HS-5 (cell line): ENCODE data around the gene RALGDS.
"Not testable (repeated sequence)": the region's sequence is repeated elsewhere in the genome, so short reads cannot be mapped to it uniquely, and the experiment has no call there.

Experiments used
- DNase-seq: peaks from one replicate; pipeline ENCODE4 v3.0.0-alpha.2; 2012; ENCODE audit warnings: low read depth

The RALGDS gene

GRCh38 chr9:133067006-133067405, 54.0 kb downstream of the RALGDS start:
- no peak for DNase-seq

GRCh38 chr9:133066181-133066983, 54.7 kb downstream of the RALGDS start:
- no peak for DNase-seq

- no peak for DNase-seq
Measured at GRCh38 chr9:133065070-133065388, 56.0 kb downstream of the RALGDS start.

GRCh38 chr9:133064241-133065069, 56.6 kb downstream of the RALGDS start:
- DNase-seq, result no peak

- DNase-seq, result no peak
Measured at GRCh38 chr9:133063500-133064231, 57.4 kb downstream of the RALGDS start.

- DNase-seq, result no peak
Measured at GRCh38 chr9:133063159-133063499, 57.9 kb downstream of the RALGDS start.

GRCh38 chr9:133062569-133062968, 58.5 kb downstream of the RALGDS start:
- DNase-seq, result not testable (repeated sequence)

- not testable (repeated sequence) for DNase-seq
Measured at GRCh38 chr9:133061764-133062145, 59.3 kb downstream of the RALGDS start, which contains the start of gene CEL. CEL (plus strand) TSS chr9:133061981; CDS start chr9:133062003, 22 bp downstream.

GRCh38 chr9:133061019-133061763, 59.8 kb downstream of the RALGDS start:
- DNase-seq, result not testable (repeated sequence)

- DNase-seq, result no peak
Measured at GRCh38 chr9:133060417-133060841, 60.6 kb downstream of the RALGDS start.

GRCh38 chr9:133059623-133060022, 61.4 kb downstream of the RALGDS start:
- DNase-seq, result no peak

GRCh38 chr9:133058550-133059320, 62.3 kb downstream of the RALGDS start:
- DNase-seq, result no peak

GRCh38 chr9:133058071-133058470, 63.0 kb downstream of the RALGDS start:
- DNase-seq, result no peak

- DNase-seq, result no peak
Measured at GRCh38 chr9:133057553-133057952, 63.5 kb downstream of the RALGDS start.

GRCh38 chr9:133057006-133057405, 64.0 kb downstream of the RALGDS start:
- DNase-seq, result no peak

- no peak for DNase-seq
Measured at GRCh38 chr9:133056533-133056932, 64.5 kb downstream of the RALGDS start.

GRCh38 chr9:133055788-133056420, 65.1 kb downstream of the RALGDS start:
- no peak for DNase-seq

GRCh38 chr9:133054966-133055365, 66.1 kb downstream of the RALGDS start:
- DNase-seq, result no peak

- DNase-seq, result no peak
Measured at GRCh38 chr9:133054194-133054890, 66.7 kb downstream of the RALGDS start.

- DNase-seq, result no peak
Measured at GRCh38 chr9:133051966-133052539, 69.0 kb downstream of the RALGDS start.
